ENCODE data around the gene SUFU.

The SUFU gene

DNA sequence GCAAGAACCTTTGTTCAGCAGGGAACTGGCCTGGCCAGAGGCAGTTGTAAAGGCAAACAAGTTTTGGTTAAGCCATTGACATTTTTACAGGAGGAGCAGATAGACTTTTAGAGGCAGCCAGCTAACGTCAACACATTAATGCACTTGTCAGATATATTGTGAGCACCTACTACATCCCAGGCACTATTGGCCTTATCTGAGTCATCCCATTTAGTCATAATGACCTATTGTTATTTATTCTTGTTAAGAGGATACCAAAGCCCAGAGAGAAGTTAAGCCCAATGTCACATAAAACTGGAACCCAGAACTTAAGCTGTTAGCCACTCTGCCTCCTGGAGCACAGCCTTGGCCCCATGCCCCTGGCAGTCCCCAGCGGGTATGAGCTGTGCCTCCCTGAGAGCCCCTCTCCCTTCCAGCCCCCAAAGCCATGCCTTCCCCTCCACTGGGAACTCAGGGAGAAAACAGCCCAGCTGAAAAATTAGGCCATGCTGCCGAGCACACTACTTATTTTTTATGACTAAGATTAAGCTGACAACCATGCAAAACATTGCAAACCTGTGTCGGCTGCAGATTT is 107.8 kb downstream of the SUFU start:
- H3K27ac ChIP-seq: no peak overlapping the region
- peaks cover 14% of the 10 kb centered on the region for H3K36me3 ChIP-seq
- no peak overlapping the region for H3K4me3 ChIP-seq (ENCODE audit: low read depth in 1 of 2, low read length in 1 of 2)
- no peaks in the 10 kb centered on the region for H3K9me3 ChIP-seq
- TF ChIP-seq, protein P1, sequence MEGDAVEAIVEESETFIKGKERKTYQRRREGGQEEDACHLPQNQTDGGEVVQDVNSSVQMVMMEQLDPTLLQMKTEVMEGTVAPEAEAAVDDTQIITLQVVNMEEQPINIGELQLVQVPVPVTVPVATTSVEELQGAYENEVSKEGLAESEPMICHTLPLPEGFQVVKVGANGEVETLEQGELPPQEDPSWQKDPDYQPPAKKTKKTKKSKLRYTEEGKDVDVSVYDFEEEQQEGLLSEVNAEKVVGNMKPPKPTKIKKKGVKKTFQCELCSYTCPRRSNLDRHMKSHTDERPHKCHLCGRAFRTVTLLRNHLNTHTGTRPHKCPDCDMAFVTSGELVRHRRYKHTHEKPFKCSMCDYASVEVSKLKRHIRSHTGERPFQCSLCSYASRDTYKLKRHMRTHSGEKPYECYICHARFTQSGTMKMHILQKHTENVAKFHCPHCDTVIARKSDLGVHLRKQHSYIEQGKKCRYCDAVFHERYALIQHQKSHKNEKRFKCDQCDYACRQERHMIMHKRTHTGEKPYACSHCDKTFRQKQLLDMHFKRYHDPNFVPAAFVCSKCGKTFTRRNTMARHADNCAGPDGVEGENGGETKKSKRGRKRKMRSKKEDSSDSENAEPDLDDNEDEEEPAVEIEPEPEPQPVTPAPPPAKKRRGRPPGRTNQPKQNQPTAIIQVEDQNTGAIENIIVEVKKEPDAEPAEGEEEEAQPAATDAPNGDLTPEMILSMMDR (IDR thresholded peaks at IDR 0.05): no peak
- H3K4me1 ChIP-seq (ENCODE audit: control insufficient read depth in 1 of 2, insufficient read depth in 1 of 2, low read depth in 1 of 2, low read length in 1 of 2): peaks cover 0 to 5% of the 10 kb centered on the region in 2 experiments
- H3K27me3 ChIP-seq: no peaks in the 10 kb centered on the region

DNA sequence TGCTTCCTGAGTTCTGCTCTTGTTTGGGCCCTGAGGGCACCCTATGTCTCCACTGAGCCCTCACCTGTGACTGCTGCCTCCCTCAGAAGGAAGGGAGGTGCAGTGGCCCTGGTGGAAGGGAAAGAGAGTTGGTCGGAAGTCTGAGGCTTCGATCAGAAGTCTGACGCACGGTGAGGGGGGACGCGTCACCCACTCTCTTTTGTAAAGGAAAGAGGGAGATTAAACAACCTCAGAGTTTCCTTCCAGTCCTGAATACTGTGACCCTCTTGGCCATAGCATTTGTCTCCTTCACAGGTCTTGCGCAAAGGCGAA is 109.1 kb downstream of the SUFU start:
- H3K4me1 ChIP-seq (ENCODE audit: control insufficient read depth in 1 of 2, insufficient read depth in 1 of 2, low read depth in 1 of 2, low read length in 1 of 2): peaks cover 0 to 5% of the 10 kb centered on the region in 2 experiments
- TF ChIP-seq, protein P1 (IDR thresholded peaks at IDR 0.05): no peak
- no peaks in the 10 kb centered on the region for H3K27me3 ChIP-seq
- no peak overlapping the region for H3K4me3 ChIP-seq (ENCODE audit: low read depth in 1 of 2, low read length in 1 of 2)
- H3K36me3 ChIP-seq: peaks cover 27% of the 10 kb centered on the region
- H3K9me3 ChIP-seq: no peaks in the 10 kb centered on the region
- no peak overlapping the region for H3K27ac ChIP-seq

DNA sequence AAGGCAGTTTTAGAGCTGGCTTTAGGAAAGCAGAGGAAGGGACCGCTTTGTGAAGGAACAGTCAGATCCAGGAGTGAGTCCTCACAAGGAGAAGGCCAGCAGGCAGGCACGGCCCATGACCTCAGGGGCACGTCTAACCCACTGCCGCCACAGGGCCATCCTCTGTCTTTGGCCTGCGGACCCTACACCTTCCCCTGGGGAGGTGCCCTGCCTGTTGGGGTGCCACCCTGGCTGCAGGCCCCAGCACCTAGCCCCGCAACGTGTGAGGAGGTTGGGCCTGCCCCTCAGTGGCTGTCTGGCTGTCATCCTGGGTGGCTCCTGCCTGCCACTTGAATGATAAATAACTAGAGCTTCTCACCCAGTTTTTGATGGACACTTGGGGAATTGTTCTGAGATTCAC is 109.5 kb downstream of the SUFU start:
- H3K27ac ChIP-seq: no peak overlapping the region
- H3K27me3 ChIP-seq: no peaks in the 10 kb centered on the region
- no peak overlapping the region for H3K4me3 ChIP-seq (ENCODE audit: low read depth in 1 of 2, low read length in 1 of 2)
- peaks cover 30% of the 10 kb centered on the region for H3K36me3 ChIP-seq
- H3K4me1 ChIP-seq (ENCODE audit: control insufficient read depth in 1 of 2, insufficient read depth in 1 of 2, low read depth in 1 of 2, low read length in 1 of 2): peaks cover 0 to 5% of the 10 kb centered on the region in 2 experiments
- TF ChIP-seq, protein P1 (IDR thresholded peaks at IDR 0.05): no peak
- H3K9me3 ChIP-seq: no peaks in the 10 kb centered on the region

GRCh38 chr10:102613785-102614184 is 110.0 kb downstream of the SUFU start:
- Histone ChIP-seq H3K27me3 (no peaks in the 10 kb centered on the region), H3K36me3 (peaks cover 34% of the 10 kb centered on the region), H3K4me1 (ENCODE audit: control insufficient read depth in 1 of 2, insufficient read depth in 1 of 2, low read depth in 1 of 2, low read length in 1 of 2) (peaks cover 0 to 5% of the 10 kb centered on the region in 2 experiments), H3K9me3 (no peaks in the 10 kb centered on the region), H3K4me3 (ENCODE audit: low read depth in 1 of 2, low read length in 1 of 2) (no peak overlapping the region), H3K27ac (no peak overlapping the region)
- TF ChIP-seq, protein P1 (IDR thresholded peaks at IDR 0.05): no peak

GRCh38 chr10:102614888-102615287 is 111.1 kb downstream of the SUFU start:
- TF ChIP-seq, protein P1 (IDR thresholded peaks at IDR 0.05): no peak
- H3K9me3 ChIP-seq: no peaks in the 10 kb centered on the region
- H3K4me3 ChIP-seq (ENCODE audit: low read depth in 1 of 2, low read length in 1 of 2): no peak overlapping the region
- peaks cover 40% of the 10 kb centered on the region for H3K36me3 ChIP-seq
- no peak overlapping the region for H3K27ac ChIP-seq
- no peaks in the 10 kb centered on the region for H3K27me3 ChIP-seq
- H3K4me1 ChIP-seq (ENCODE audit: control insufficient read depth in 1 of 2, insufficient read depth in 1 of 2, low read depth in 1 of 2, low read length in 1 of 2): peaks cover 0 to 5% of the 10 kb centered on the region in 2 experiments

GRCh38 chr10:102615361-102615760 is 111.6 kb downstream of the SUFU start:
- TF ChIP-seq, protein P1 (IDR thresholded peaks at IDR 0.05): peak; percentile 9
- Histone ChIP-seq H3K36me3 (peaks cover 40% of the 10 kb centered on the region), H3K4me3 (ENCODE audit: low read depth in 1 of 2, low read length in 1 of 2) (no peak overlapping the region), H3K27me3 (no peaks in the 10 kb centered on the region), H3K4me1 (ENCODE audit: control insufficient read depth in 1 of 2, insufficient read depth in 1 of 2, low read depth in 1 of 2, low read length in 1 of 2) (peaks cover 0 to 5% of the 10 kb centered on the region in 2 experiments), H3K9me3 (no peaks in the 10 kb centered on the region), H3K27ac (no peak overlapping the region)
